GM20000 (cell line): ENCODE data around the gene COL4A3.

ENCODE experiments used
- DNase-seq: peaks from one replicate; pipeline ENCODE4 v3.0.0; 2012; ENCODE audit warnings: low spot score
- TF ChIP-seq, protein P1 (sequence below): IDR thresholded peaks from 2 replicates; pipeline ENCODE4 v1.5.1; 2012; ENCODE audit warnings: mild to moderate bottlenecking, control low read depth; ENCODE audit errors: extremely low read depth, missing control alignments

The COL4A3 gene

DNA sequence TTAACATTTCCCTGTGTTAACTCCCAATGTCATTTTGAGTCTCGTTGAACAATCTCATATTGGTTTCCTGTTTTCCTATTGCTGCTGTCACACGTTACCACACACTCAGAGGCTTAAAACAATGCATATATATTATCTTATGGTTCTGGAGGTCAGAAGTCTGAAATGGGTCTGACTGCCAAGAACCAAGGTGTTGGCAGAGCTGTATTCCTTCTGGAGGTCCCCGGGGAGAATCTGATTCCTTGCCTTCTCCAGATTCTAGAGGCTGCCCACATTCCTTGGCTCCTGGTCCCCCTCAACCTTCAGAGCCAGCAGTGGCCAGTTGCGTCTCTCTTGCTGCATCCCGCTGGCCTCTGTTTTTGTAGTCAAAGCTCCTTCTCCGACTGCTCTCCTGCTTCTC lies 18.0 kb upstream of the COL4A3 start:
- TF ChIP-seq, protein P1, sequence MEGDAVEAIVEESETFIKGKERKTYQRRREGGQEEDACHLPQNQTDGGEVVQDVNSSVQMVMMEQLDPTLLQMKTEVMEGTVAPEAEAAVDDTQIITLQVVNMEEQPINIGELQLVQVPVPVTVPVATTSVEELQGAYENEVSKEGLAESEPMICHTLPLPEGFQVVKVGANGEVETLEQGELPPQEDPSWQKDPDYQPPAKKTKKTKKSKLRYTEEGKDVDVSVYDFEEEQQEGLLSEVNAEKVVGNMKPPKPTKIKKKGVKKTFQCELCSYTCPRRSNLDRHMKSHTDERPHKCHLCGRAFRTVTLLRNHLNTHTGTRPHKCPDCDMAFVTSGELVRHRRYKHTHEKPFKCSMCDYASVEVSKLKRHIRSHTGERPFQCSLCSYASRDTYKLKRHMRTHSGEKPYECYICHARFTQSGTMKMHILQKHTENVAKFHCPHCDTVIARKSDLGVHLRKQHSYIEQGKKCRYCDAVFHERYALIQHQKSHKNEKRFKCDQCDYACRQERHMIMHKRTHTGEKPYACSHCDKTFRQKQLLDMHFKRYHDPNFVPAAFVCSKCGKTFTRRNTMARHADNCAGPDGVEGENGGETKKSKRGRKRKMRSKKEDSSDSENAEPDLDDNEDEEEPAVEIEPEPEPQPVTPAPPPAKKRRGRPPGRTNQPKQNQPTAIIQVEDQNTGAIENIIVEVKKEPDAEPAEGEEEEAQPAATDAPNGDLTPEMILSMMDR = no peak

DNA sequence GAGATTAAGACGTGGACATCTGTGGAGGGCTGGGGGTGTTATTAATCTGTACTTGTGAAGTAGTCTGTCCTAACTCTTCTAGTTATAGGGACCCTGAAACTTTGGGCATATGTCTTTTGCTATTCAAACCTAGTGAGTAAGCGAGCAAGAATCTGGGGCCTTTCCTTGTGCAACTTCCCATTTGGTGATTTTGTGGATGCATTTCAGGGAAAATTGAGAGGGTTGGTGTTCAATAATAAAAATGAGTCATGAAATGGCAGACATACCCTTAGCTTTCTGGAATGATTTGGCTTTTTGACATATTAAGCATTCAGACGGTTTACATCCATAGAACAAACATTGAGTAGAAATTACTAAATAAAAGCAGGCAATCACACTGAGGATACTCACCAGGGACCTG lies 17.4 kb upstream of the COL4A3 start:
- DNase-seq = no peak

More for the DNA sequence above, 18.0 kb upstream of the COL4A3 start:
- no peak for DNase-seq

DNA sequence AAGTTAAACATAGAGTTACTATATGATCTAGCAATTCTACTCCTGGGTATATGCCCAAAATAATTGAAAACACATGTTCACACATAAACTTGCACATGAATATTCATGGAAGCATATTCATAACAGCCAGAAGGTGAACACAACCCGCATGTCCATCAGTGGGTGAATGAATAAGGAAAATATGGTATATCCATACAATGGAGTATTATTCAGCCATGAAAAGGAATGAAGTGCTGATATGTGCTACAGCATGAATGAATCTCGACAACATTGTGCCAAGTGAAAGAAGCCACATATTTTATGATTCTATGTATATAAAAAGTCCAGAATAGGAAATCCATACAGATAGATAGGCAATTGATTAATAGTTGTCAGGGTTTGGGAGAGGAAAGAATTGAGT lies 16.3 kb upstream of the COL4A3 start:
- no peak for DNase-seq
- TF ChIP-seq, protein P1 = no peak

More for the DNA sequence above, 17.4 kb upstream of the COL4A3 start:
- TF ChIP-seq, protein P1 = no peak

DNA sequence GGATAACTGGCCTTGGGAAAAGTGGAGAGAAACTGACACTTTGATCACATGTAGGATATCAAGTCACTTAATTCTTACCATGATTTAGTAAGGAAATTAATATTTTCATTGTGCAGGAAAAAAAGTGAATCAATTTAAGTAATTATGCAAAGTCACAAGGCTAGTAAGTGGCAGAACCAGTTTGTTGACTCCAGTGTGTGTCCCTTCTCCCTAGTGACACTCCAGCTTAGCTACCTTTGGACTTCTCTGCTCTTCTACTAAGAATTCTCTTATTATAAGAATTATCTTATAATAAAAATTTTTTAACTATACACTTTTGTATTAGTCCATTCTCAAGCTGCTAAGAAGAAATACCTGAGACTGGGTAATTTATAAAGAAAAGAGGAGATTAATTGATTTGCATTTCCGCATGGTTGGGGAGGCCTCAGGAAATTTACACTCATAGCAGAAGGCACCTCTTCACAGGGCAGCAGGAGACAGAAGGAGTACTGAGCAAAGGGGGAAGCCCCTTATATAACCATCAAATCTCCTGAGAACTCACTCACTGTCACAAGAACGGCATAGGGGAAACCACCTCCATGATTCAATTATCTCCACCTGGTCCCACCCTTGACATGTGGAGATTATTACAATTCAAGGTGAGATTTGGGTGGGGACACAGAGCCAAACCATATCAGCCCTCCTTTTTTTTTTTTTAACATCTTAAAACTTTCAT lies 14.0 kb upstream of the COL4A3 start:
- TF ChIP-seq, protein P1 = no peak
- DNase-seq = no peak

DNA sequence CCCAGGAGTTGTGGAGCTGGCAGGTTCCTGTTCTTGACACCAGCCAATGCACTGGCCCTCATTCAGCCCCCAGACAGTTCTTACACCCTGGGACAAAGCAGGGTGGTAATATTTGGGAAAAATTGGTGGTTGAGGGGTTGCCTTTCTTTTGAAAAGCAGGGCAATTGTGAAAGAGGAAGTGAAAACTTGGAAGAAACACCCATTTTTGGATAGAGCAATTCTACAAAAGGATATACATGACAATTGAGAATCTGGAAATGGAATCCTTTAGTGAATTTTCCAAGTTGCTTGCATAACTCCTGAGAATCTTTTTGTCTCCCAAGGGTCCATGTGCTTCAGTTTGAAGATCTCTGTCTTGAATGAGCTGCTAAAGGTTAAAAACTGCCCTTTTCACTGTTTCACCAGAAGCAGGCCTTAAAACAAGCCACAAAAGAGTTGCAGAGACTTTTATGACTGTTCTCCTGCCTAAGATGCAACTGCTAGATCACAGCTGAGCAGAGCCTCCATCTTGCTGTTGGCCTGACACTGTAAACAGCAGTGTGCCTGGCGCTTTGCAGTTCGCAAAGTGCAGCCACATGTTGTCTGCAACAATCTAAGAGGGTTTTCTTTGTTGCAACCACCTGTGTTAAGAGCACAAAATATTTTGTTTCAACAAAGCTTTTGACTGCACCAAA lies 12.2 kb upstream of the COL4A3 start:
- TF ChIP-seq, protein P1 = no peak
- no peak for DNase-seq

DNA sequence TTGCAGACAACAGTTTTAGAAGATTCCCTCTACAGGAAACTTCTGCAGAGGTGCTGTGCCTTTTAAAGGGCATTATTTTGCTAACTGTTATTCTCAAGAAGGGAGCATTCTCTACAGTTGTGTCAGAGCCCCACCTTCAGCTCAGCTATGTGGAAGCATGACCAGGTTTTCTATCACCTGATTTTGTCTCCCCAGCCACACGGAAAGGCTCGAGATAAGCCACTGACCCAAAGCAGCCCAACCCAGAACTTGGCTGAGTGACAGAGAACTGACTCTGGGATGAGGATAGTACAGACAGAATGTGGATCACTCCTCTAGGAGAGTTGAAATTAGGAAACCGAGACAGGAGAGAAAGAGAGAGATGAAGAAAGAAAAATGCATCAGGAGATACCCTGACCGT lies 11.1 kb upstream of the COL4A3 start:
- DNase-seq = no peak
- TF ChIP-seq, protein P1 = no peak

DNA sequence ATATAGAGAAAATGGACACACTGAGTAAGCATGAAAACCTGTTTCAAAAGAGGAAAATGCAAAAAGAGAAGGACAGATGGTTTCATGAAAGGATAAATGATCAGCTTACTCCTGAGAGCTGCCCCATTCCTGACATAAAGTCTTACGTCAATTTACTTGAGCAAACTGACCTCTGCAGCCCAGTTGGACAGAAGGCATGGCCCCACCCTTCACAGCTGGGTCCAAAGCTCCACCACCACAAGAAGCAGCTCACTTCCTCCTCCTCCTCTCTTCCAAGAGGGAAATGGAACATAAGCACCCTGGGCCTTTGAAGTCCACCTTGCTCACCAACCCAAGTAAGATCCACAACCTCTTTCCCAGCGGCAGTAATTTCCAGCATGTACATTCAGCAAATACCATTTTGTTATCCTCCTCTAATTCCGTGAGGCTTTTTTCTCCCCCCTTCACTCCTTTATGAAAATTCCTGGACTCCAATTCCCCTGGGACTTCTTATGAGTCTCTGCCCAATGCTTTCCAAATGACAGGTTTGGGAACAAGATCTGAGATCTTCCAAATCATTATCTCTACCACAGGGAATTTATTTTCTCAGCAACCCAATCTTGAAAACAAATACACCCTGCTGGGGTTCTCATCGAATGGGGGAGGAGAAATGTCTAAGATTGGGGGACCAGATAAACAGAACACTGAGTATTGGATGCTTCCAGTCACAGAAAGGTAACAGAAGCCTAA lies 10.5 kb upstream of the COL4A3 start:
- no peak for DNase-seq
- TF ChIP-seq, protein P1 = no peak
